Prostate gland (tissue), 2 donors: ENCODE data around the gene PRLH. TPM values are rescaled to one million over a fixed set of nuclear protein-coding genes. Genes with fewer than 3 reads are reported as not detected.
A peak's percentile ranks its signal among the peaks of the same experiment; 100 is the strongest.

Experiments used
- DNase-seq: peaks from one replicate; pipeline ENCODE4 v3.0.0-alpha.2; 2019; ENCODE audit warnings: low spot score
- H3K27ac ChIP-seq, 2 donors: fragments of 200-600 bp; sonication (generic); 2 replicates each; pipeline ENCODE4 v1.5.1; 2017 to 2019
- H3K27me3 ChIP-seq: fragments of 200-600 bp; sonication (generic); replicated peaks from 2 replicates; pipeline ENCODE4 v1.5.1; 2019; ENCODE audit not compliant: insufficient read depth
- H3K36me3 ChIP-seq, 2 donors: fragments of 200-600 bp; sonication (generic); 1 replicate in 1 of 2; 2 replicates in 1 of 2; pipeline versions ENCODE4 v1.5.1 to v1.8.1; 2017 to 2019
- H3K4me1 ChIP-seq: fragments of 200-600 bp; sonication (generic); replicated peaks from 2 replicates; pipeline ENCODE4 v1.5.1; 2019
- H3K4me3 ChIP-seq, 2 donors: fragments of 200-600 bp; sonication (generic); 2 replicates each; pipeline ENCODE4 v1.5.1; 2017 to 2019
- H3K9me3 ChIP-seq: fragments of 200-600 bp; sonication (generic); 2 replicates; pipeline ENCODE4 v1.5.1; 2017
- CTCF ChIP-seq, 4 experiments: fragments of 200-600 bp in 2 of 4; fragments of 450-650 bp in 2 of 4; sonication (generic) in 2 of 4; IDR thresholded peaks; 1 replicate in 3 of 4; 2 replicates in 1 of 4; pipeline ENCODE4 v1.5.1; 2016 to 2019; ENCODE audit warnings: antibody characterized with exemption in 4 of 4, mild to moderate bottlenecking in 2 of 4, moderate library complexity in 2 of 4
- POLR2A ChIP-seq: fragments of 450-650 bp; IDR thresholded peaks from one replicate; pipeline ENCODE4 v1.6.1; 2016; ENCODE audit warnings: antibody characterized with exemption, mild to moderate bottlenecking
- POLR2AphosphoS5 ChIP-seq: sonication (generic); formaldehyde crosslinking; IDR thresholded peaks from one replicate; pipeline ENCODE4 v1.6.1; 2017; ENCODE audit warnings: antibody characterized with exemption
- WGBS: methylation state at CpG from one replicate; pipeline ENCODE4 v1.1.5; 2018; 5-methylcytosine and 5-hydroxymethylcytosine counted together
- intact Hi-C: fragments of 100-400 bp; cut with DNase I; formaldehyde crosslinking; loops from one replicate; pipeline ENCODE4 v1.14.2; 2022
- total RNA-seq, 2 donors: library from RNA; depleted of rRNA; stranded (reverse); fragments of >200 nt; gene quantifications; one replicate each; pipeline ENCODE4 v1.1.0, GENCODE V29; 2016

PRLH gene
- total RNA-seq, 2 donors from 2014 or later: not detected

GRCh38 chr2:237538901-237539300, 27.5 kb upstream of the PRLH start:
- Histone ChIP-seq H3K36me3 (no peaks in the 10 kb centered on the region), H3K27ac (peak overlapping the region in 1 of 2 donors; percentile 71), H3K4me3 (no peak overlapping the region), H3K4me1 (peaks cover 9% of the 10 kb centered on the region), H3K9me3 (no peaks in the 10 kb centered on the region), H3K27me3 (no peaks in the 10 kb centered on the region)
- no peak for DNase-seq
- intact Hi-C loops: no loop called here
- no peak for TF ChIP-seq CTCF (IDR thresholded peaks at IDR 0.05)
- TF ChIP-seq POLR2A: no peak
- TF ChIP-seq POLR2AphosphoS5: no peak
- WGBS: 92% methylated on average over 18 of the region's 18 CpGs

DNA sequence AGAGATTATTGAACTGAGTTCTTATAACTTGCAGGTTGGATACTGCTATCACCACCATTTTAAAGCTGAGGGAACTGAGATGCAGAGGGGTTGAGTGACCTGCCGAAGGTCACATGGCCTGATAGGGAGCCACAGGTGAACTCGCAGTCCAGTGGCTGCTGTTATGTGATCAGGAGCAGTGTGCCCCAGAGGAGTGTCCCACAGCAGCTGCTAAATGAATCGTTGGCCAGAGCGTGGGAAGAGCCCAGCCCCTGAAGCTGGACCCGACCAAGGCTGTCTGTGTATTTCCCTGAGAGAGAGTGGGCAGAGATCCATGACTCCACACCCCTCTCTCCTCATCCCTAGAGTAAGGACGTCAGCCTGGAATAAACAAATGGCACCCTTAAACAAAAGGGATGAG, 26.7 kb upstream of the PRLH start:
- Histone ChIP-seq H3K27ac (peak overlapping the region; percentile 48 to 71), H3K4me3 (no peak overlapping the region), H3K27me3 (no peaks in the 10 kb centered on the region), H3K36me3 (no peaks in the 10 kb centered on the region), H3K4me1 (peaks cover 9% of the 10 kb centered on the region), H3K9me3 (no peaks in the 10 kb centered on the region)
- DNase-seq: no peak
- intact Hi-C loops: no loop called here
- TF ChIP-seq POLR2AphosphoS5 (no peak), CTCF (IDR thresholded peaks at IDR 0.05) (no peak), POLR2A (no peak)
- WGBS: 68% methylated on average over 6 of the region's 6 CpGs

DNA sequence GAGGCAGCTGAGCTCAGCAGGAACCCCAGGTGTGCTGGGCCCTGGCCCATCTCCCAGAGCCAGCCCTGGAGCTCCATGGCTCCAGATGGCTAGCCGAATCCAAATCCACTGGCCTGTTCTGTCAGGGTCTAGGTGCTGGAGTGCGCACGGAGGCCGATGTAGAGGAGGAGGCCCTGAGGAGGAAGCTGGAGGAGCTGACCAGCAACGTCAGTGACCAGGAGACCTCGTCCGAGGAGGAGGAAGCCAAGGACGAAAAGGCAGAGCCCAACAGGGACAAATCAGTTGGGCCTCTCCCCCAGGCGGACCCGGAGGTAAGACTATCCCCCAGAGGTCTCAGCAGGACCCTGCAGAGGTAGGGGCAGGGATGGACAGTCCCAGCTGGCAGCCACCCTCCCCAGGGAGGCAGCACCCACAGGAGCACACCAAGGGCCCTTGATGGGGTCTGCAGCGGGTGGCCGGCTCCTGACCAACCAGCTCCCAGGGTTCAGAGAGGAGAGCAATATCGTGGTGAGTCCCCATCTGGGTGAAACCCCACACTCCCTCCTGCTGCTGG, 26.1 kb upstream of the PRLH start:
- Histone ChIP-seq H3K27me3 (no peaks in the 10 kb centered on the region), H3K4me3 (no peak overlapping the region), H3K9me3 (no peaks in the 10 kb centered on the region), H3K27ac (peak overlapping the region; percentile 48 to 71), H3K36me3 (no peaks in the 10 kb centered on the region), H3K4me1 (peaks cover 9% of the 10 kb centered on the region)
- DNase-seq: no peak
- intact Hi-C loops: no loop called here
- 93% methylated on average over 13 of the region's 13 CpGs for WGBS
- TF ChIP-seq POLR2A (no peak), POLR2AphosphoS5 (no peak), CTCF (IDR thresholded peaks at IDR 0.05) (no peak)

- Histone ChIP-seq H3K4me3 (no peak overlapping the region), H3K27ac (peak overlapping the region; percentile 48 to 71), H3K9me3 (no peaks in the 10 kb centered on the region), H3K4me1 (peaks cover 9% of the 10 kb centered on the region), H3K36me3 (no peaks in the 10 kb centered on the region), H3K27me3 (no peaks in the 10 kb centered on the region)
- TF ChIP-seq POLR2AphosphoS5 (peak; percentile 43), POLR2A (no peak)
- intact Hi-C loops: no loop called here
- DNase-seq: peak; percentile 75
- WGBS: 38% methylated on average over 6 of the region's 6 CpGs
These were observed 25.6 kb upstream of the PRLH start for GRCh38 chr2:237540823-237541222.

DNA sequence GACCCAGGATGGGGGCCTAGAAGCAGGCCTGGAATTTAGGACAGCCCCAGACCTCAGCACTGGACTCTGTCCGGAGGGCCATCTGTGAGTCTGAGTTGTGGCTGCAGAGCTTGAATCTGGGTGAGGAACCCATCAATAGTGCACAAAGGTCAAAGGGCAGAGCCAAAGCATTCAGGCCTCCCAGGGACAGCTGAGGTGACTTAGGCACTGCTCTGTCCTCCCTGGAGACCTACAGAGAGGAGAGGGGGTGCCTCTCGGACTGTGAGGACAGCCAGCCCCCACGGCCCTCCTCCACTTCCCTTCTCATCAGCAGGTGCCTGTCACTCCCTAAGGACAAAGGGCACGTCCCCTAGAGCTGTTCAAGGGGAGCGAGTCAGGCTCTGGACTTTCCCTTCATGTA, 25.1 kb upstream of the PRLH start:
- no peak for DNase-seq
- peaks cover 9% of the 10 kb centered on the region for H3K4me1 ChIP-seq
- H3K36me3 ChIP-seq: no peaks in the 10 kb centered on the region
- no peaks in the 10 kb centered on the region for H3K9me3 ChIP-seq
- no peak for TF ChIP-seq POLR2AphosphoS5
- no peak for TF ChIP-seq POLR2A
- TF ChIP-seq CTCF (IDR thresholded peaks at IDR 0.05): no peak
- 89% methylated on average over 5 of the region's 5 CpGs for whole genome bisulfite sequencing
- H3K4me3 ChIP-seq: no peak overlapping the region
- intact Hi-C loops: no loop called here
- peak overlapping the region; percentile 32 to 71 for H3K27ac ChIP-seq
- H3K27me3 ChIP-seq: no peaks in the 10 kb centered on the region
